ENCODE results near the gene HEATR1.

GRCh38 chr1:236535662-236536161, 68.6 kb downstream of the HEATR1 start:
- TF ChIP-seq CTCF (conservative IDR thresholded peaks at IDR 0.05; ENCODE audit: low read length) (no peak), EZH2phosphoT487 (IDR thresholded peaks at IDR 0.05; ENCODE audit: borderline replicate concordance, low read depth, low read length) (no peak)
